Activated CD4-positive, alpha-beta T cell treated with anti-CD3 and anti-CD28 coated beads for 24 hours (primary cell): ENCODE data around the gene TAMM41.
"Not testable (repeated sequence)": the region's sequence is repeated elsewhere in the genome, so short reads cannot be mapped to it uniquely, and the experiment has no call there.

Experiments used
- DNase-seq, 2 donors: peaks; one replicate each; pipeline ENCODE4 v3.0.0-alpha.2; 2020; ENCODE audit warnings: low read depth in 2 of 2

TAMM41 gene

DNA sequence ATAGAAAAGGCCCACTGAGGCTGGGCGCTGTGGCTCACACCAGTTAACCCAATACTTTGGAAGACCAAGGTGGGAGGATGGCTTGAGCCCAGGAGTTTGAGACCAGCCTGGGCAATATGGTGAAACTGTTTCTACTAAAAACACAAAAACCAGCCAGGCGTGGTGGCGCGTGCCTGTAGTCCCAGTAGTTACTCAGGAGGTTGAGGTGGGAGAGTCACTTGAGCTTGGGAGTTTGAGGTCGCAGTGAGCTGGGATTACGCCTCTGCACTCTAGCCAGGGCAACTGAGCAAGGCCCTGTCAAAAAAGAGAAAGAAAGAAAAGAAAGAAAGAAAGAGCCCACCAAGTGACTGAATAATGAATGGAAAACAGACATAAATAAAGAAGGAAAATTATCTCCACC lies 32.0 kb downstream of the TAMM41 start:
- no peak for DNase-seq

DNA sequence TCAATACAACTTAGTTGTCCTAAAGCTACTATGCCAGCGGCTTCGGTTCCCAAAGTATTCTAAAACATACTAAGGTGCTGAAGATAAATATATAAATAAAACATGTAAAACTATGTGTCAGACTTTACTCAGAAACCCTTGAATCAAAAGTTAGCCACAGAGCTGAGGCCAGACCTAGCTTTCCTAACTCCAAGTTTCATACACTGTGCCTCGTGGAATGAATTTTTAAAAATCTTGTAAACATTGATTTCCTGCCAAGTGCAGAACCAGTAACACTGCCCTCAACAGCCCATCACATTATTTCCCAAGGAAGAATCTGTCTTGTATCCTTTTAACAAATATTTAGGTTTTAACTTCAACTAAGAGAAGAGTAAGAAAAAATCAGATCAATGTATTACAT lies 36.4 kb downstream of the TAMM41 start:
- no peak for DNase-seq

DNA sequence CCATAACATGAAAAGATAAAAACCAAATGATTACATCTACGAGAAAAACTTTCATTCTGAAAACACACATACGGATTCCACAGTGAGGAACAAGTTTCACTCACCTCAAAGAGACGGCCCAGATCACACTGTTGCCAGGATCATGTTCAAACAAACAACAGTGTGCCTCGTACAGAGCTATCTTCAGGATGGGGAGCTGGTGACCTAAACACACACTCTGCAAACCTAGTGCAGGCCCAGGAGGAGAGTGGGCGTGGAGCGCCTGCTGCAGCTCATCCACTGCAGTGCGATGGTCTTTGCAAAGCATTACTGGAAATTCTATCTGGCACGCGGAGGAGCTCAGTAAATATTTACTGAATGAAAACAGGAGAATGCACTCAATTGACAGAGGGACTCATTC lies 38.5 kb downstream of the TAMM41 start:
- DNase-seq: no peak

DNA sequence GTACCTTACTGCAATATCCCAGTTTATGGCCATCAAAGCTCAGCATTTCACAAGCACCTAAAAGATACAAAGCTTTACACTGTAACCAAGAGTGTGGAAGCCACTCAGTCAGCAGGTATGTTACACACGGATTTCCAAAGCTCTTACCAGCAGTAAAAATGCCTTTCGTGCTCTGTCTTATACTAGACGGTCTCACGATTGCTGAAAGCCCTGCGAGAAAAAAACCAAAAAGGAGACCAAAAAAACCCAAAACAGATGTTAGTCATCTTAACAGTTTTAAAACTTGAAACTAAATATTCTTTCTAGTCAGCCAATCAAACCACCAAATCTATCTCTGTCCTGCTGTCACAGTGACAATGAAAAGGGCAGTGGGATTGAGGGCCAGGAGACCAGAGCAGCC lies 39.0 kb downstream of the TAMM41 start:
- no peak for DNase-seq

DNA sequence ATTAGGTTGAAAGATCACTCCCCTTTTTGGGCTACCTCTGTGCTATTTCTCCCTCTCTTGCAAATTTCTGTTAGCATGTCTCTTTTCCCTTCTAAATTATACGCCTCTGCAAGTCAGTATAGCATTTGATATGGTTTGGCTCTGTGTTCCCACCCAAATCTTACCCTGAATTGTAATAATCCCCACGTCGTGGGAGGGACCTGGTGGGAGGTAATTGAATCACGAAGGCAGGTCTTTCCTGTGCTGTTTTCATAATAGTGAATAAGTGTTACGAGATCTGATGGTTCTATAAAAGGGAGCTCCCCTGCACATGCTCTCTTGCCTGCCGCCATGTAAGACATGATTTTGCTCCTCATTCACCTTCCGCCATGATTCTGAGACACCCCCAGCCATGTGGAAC lies 41.0 kb downstream of the TAMM41 start:
- no peak for DNase-seq

DNA sequence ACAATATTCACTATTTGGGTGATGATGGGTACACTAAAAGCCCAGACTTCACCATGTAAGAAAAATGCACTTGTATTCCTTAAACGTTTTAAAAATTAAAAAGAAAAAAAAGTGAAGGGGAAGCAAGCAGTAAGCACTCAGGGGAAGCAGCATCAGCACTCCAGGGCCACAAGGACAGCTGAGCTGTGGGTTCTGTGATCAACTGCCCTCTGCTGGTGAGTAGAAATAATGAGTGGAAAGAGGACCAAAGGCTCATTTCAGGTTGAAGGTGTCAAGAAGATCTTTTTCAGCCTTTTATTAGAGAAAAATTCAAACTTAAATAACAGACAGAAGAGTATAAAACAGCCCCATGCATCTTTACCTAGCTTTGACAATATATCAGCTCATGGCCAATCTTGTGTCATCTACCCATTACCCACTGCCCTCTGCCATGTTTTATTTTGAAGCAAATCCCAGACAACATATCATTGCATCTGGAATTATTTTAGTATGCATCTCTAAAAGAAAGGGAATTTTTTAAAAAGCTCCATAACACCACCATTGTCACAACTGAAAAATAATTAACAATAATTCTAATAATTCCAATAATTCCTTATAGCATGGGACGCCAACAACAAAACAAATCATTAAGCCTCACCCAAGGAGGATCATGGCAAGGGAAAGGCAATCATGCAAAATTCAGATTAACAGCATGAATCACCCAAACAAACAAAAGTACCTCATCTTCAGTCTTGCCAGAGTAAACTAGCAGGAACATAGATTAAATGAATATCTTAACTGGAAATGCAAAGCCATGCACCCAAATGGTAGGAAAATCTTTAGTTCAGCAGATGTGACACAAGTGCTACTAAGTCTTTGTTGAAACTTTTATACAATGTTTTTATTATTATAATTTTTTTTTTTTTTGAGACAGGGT lies 42.5 kb downstream of the TAMM41 start:
- no peak for DNase-seq

DNA sequence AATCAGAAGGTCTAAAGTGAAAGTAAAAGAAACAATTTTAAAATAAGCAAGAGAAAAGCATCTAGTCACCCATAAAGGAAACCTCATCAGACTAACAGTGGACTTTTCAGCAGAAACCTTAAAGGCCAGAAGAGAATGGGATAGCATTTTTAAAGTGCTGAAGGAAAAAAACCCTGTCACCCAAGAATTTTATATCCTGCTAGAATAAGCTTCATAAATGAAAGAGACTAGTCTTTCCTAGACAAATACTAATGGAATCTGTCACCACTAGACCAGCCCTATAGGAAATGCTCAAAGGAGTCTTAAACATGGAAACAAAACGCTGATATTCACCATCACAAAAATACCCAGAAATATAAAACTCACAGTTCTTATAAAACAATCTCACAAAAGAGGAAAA lies 46.9 kb downstream of the TAMM41 start:
- no peak for DNase-seq

DNA sequence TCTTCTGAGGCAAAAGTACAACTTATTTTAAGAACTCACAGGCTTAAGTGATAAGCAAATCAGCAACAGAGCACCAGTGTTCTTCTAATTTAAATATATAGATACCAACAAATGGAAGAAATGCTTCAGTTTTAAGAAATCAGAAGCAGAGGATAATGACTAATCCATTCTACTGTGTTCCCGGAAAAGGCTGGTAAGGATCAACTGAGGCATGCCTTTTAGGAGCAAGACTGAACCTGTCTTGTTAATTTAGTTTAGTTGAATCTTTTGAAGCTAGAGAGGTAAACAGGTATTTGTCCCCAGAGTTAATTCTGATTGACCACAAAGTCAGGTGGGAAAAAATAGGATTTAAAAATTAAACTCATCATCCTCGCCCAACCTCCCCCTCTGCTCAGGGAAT lies 51.8 kb downstream of the TAMM41 start:
- no peak for DNase-seq

DNA sequence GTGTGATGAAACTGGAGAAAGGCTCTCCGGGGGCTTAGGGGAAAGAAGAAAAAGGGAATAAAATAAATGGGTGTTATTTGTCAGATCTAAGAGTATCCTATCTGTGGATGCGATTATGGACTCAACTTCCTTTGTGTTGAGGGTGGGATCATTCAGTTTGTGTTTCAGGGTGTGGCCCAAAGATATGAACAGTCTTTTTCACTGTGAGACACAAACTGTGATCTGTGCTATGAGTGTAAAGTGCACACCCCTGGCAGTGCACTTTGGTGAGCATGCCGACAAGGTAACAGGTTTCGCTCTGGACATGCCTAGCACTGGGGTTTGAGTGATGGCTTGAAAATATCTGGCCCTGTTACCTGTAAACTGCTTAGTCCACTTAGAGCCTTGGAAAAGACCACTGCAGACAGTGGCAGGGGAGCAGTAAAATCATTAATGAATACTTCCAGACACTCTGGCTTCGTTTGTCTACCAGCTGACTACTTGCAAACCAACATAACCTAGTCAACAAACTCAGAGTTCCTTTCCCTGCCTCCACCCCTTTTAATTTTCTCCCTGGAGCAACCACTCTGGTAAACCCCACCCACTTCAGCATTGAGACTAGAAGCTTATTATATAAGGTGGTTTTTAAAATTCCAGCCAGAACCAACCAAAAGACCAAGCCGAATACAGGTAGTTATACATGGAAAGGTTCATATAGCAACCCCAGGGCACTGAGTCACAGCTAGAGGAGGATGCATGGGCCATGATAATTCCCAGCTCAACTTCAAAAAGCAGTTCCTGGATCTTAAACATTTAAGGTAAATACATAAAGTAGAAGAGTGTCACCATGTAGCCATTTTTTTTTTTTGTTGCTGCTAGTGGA lies 55.1 kb downstream of the TAMM41 start:
- no peak for DNase-seq

DNA sequence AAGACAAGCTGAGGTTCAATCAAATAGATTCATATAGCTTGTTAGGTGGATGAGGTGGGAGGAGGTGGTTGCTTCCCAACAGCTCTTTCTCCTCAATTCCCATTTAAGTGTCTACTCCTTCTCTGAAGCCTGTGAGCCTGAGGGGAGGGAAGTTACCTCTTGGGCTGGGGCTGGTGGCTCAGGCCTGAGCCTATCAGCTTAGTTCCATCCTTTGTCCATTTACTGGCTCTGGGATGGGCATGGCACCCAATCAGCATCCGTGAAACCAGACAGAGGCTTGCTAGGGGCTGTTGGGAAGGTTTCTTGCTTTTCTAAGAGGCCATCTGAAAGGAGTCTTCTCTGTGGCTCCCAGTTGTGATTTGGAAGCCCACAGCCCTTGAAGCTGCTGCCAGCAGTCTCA lies 57.3 kb downstream of the TAMM41 start:
- DNase-seq: no peak

DNA sequence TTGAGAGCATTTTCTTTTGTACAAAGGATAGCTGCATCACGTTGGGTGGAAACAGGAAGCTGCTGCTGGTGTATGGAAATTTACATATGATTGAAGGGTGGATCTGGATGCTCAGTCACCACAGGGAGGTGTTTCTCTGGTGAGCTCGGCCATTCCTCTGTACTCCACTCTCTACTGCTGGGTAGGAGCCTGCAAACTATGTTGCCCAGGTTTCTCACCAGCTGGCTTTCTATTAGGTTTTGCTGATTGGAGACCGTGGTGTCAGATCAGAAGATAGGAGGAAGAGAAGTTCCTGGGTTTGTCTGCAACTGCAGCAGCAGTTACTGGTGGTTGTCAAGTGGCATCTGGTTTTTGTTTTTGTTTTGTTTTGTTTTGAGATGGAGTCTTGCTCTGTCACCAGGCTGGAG lies 61.7 kb downstream of the TAMM41 start:
- no peak for DNase-seq

DNA sequence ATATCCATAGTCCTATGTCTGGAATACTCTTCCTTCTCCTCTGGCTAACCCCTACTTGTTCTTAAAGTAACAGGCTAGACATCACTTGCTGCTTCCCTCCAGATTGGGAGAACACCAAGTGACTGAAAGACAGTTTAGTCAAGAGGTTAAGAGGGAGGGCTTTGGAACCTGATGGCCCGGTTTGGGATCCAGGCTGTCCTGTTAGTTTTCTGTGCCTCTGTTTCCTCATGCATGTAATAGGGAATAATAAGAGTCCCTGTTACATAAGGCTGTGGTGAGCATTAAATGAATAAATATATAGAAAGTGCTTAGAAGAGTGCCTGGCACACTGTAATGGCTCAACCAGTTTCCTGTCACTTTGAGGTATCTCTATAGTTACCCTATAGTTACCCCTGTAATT lies 66.3 kb downstream of the TAMM41 start:
- DNase-seq: no peak

DNA sequence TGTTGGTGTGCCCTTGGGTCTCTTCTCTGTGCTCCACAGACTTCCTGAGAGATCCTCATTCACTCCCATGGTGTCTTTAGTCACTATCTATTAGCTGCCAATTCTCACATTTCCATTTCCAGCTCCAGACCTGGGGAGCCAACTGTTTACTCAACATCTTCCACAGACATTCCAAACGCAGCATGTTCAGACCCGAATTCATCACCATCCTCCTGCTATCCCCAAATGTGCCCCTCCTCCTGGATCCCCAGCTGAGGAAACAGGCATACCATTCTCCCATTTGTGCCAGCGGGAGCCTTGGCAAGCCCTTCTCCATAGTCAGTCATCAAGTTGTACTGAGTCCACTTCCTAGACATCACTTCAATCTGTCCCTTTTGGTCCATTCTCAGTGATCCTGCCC lies 67.1 kb downstream of the TAMM41 start:
- DNase-seq: no peak

DNA sequence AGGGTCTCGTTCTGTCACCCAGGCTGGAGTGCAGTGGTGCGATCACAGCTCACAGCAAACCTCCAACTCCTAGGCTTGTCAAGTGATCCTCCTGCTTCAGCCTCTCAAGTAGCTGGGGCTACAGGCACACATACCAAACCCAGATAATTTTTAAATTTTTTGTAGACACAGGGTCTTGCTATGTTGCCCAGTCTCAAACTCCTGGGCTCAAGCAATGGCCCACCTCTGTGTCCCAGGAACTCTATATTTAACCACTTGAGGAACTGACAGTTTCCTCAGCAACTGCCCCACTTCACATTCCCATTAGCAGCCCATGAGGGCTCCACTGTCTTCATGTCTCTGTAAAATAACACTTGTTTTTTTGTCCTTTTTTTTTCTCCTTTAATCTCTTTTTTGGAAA lies 68.4 kb downstream of the TAMM41 start:
- DNase-seq: no peak

DNA sequence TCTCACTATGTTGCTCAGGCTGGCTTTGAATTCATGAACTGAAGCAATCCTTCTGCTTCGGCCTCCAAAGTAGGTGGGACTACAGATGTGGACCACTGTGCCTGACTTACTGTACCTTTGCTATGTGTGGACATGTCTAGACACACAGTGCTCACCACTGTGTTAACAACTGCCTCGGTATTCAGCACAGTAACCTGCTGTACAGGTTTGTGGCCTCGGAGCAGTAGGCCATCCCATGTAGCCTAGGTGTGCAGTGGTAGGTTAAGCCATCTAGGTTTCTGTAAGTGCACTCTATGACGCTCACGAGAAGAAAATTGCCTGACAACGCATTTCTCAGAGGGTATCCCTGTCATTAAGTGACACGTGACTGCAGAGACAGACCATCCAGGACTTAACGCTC lies 70.3 kb downstream of the TAMM41 start:
- DNase-seq: no peak

DNA sequence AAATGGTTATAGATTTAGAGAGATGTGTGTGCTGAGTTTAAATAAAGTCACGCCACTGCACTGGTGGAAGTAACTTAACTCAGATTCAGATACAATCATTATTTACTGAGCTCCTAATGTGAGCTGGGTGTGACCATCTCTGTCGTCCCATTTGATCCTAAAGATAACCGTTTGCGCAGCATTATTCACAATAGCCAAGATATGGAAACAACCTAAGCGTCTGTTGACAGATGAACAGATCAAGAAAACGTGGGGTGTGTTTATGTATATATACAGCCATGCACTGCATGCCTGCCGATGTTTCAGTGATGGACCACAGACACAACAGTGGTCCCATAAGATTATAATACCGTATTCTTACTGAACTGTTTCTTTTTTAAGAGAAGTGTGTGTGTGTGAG lies 71.2 kb downstream of the TAMM41 start:
- no peak for DNase-seq

DNA sequence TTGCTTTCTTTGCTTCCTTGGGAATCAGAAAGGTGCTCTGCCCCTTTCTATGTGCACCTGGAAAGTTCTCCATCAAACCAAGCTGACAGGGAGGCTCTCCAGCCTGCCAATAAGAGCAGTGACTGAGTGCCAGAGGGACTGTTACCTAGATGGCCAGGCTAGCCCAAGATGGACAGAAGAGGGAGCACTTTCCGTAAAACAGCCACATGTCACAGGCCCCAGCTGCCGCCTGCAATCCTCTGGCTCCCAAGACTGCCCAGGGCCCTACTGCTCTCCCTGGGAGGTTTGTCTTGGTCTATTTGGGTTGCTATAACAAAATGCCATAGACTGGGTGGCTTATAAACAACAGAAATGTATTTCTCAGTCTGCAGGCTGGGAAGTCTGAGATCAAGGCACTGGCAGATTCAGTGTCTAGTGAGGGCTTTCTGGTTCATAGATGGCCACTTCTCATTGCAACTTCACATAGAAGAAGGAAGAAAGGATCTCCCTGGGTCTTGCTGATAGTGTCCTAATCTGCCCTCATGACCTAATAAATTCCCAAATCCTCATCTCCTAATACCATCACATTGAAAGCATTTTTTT lies 72.3 kb downstream of the TAMM41 start:
- no peak for DNase-seq

DNA sequence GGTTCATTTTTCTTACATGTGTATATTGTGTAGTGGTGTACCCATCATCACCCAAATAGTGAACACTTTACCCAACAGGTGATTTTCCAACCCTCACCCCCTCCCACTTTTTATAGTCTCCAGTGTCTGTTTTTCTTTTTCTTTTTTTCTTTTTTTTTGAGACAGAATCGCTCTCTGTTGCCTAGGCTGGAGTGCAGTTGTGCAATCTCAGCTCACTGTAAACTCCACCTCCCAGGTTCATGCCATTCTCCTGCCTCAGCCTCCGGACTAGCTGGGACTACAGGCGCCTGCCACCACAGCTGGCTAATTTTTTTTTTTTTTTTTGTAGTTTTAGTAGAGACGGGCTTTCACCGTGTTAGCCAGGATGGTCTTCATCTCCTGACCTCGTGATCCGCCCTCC lies 74.8 kb downstream of the TAMM41 start:
- DNase-seq: not testable (repeated sequence)

DNA sequence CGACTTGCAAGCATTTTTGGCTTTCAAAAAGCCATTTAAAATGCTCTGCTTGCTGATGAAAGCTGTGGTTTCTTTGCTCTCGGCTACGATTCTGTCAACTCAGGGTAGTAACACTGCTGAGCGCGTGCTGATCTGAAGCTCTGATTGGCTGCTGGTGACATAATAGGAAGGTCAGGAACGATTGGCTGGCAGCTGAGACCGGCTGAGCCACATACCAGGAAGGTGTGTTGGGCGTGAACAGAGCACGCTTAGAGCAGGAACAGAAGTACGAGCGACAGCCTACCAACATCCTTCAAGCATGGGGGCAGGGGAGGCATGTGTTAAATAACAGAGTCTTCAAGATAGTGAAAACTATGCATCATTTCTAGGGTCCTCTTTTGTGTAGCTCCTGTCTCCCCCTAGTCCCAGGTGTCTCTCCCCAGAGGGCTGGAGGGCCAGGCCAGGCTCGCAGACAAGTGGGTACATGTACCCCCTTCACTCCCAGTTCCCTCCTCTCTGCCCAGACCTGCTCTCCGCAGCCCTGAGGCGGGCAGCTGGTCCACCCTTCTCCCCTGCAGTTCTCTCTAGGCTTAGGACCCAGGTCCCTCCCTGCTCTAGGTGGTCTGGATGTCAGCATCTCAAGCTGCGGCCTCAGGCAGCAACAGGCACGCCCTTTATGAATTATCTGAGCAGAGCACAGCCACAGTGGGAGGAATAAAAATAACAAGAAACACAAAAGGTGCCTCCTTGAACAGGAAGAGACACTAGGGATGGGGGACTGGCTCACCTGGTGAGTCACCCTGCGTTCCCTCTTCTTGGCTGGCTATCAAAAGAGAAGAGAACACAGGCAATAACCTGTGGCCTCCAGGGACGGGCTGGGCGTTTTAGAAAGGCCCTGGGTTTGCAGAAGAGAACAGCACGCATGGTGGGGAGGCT lies 76.0 kb downstream of the TAMM41 start:
- DNase-seq: peak; percentile 45 to 54

DNA sequence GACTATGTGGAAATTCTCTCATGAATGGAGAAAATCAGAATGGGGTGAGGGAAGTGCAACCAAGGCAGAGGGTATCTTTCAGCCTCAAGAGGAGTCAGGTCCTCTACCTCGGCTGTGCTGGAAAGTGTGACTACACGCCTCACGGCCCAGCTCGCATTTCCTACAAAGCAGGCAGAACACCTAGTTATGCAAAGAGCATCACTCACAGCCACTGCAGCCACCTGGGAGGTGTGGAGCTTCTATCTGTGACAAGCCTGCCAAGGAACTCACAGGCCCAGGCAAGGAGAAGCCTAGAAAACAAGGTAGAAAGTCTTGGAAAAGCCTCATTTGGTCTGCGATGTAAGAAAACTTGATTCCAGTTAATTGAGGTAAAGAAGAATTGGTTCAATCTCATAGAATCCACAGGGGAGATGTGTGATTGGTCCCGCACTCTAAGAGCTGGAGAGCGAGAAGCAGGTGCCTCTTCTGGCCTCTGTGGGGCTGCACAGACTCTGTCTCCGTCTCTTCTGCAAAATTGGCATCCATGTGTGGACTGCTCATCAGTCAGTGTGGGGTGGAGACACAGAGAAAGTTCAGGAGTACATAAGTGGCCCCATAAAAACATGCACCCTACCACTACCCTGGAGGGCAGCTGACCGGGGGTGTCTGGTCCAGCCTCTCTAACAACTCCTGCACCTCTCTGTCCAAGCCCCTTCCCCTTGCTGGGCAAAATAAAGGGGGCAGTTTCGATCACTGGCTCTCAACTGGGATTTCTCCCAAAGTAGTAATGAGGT lies 76.8 kb downstream of the TAMM41 start:
- DNase-seq: no peak

DNA sequence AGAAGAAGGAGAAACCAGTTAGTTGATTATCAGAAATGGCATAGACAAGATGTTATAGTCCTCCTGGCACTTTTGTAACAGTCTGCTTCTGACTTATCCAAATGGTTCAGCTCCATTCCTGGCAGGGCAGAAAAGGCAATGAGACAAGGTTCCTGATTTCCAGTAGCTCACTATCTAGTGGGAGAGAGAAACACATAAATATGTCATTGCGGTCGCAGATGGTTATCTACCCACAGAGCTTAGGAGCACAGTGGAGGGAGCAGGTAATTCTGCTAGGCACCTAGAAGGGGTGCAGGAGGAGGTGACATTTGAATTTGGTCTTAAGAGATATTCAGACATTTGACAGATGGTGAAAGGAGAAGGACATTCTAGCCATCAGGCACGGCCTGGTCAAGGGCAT lies 78.1 kb downstream of the TAMM41 start:
- DNase-seq: no peak
